Measurements from ENCODE around the gene KRTAP10-5.

Gene KRTAP10-5

DNA sequence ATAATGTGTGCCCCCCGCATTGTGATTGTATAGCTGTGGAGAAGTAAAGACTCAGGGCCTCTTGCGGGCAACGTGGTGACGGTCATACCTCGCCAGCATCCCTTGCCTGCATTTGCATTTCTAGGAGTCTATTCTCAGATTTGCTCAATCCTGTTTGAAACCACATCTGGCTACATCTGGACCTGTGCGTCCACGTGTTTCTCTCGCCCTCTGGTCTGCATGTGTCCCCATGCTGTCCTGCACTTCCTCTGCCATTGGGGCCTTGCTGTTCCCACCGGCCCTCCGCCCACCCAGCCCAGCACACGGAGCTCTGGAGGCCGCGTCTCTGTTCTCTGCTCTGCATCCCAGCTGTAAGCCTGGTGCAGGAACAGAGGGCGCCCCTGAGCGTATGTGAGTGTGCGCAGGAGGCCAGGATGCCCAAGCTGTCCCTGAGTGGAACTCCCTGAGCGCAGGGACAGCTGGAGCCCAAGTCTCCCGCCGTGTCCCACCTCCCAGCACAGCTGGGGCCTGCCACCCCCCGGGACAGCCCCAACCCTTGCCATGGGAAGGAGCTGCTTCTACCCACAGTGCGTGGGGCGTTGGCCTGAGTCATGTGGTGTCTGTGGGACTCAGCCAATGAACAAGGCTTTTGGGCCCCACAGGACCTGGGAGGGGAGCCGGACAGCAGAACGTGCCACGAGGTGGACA, 30.7 kb downstream of the KRTAP10-5 start:
- no peak for DNase-seq (ENCODE audit: low read depth in 2 of 2)

- DNase-seq (ENCODE audit: low read depth in 2 of 2) = no peak
Observed at GRCh38 chr21:44548922-44549321, 31.5 kb downstream of the KRTAP10-5 start.

- DNase-seq (ENCODE audit: low read depth in 2 of 2) = no peak
Observed at GRCh38 chr21:44548381-44548780, 32.0 kb downstream of the KRTAP10-5 start.

DNA sequence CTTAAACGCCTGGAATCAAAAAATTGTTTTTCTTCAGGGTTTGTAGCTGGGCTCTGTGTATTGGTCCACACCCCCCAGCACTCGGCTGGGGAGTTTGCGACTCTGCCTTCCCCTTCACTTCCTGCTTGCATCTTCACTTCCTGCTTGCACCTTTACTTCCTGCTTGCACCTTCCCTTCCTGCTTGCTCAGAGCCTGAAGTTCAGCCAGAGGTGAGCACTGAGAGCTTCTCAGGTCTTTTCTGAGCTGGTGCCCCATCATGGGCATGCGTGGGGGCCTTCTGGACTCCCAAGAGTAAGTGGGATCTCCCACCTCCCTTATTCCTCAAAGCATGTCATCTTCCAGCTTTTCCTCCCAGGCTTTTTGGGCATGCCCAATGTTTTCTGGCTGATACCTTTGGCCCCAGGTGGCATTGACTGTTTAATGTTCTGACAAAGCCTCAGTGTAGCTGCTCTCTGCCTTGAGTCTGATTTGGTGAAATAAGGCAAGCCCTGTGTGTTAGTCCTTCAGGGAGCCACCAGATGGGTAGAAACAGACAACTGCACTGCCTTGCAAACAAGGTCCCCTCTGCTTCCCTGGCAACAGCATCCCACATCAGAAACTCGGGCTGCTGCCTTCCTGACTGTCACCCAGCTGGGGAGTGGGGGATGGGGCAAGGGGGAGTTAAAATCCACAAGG, 32.6 kb downstream of the KRTAP10-5 start:
- DNase-seq (ENCODE audit: low read depth in 2 of 2) = no peak

GRCh38 chr21:44544566-44544965, 35.8 kb downstream of the KRTAP10-5 start:
- no peak for DNase-seq (ENCODE audit: low read depth in 2 of 2)

DNA sequence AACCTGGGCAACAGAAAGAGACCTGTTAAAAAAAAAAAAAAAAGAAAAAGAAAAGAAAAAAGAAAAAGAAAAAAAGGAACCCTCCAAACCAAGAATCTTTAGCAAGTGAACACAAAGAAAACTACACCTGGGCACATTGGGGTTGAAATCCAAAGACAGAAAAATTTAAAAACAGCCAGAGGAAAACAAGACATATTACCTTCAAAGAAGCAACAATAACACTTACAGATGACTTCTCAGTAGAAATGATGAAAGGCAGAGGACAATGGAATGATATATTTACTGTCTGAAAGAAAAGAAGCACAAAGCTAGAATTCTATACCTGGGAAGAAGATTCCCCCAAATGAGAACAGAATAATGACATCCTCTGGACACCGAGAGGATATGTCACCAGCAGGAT, 37.7 kb downstream of the KRTAP10-5 start:
- no peak for DNase-seq (ENCODE audit: low read depth in 2 of 2)

DNA sequence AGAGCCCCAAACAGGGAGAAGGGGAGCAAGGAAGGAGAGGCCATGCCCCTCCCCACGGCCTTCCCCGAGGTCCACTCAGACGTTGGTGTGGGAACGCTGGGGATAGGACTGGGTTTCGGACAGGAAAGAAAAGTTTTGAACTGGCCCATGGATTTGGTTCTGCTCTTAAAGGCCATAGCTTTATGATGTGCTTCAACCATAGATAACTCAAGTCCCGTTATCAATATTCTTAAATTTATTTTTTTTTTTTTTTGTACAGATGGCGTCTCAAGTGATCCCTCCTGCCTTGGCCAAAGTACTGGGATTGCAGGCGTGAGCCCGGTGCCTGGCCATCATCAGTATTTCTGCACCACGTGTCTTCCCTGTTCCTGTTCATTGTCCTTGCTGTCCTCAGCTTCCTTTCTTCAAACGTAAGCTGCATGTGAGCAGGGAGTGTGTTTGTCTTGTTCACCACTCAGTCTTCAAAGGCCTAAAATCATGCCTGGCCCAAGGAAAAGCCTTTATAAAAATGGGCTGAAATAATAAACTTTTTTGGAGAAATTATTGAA, 39.6 kb downstream of the KRTAP10-5 start:
- no peak for DNase-seq (ENCODE audit: low read depth in 2 of 2)

- no peak for DNase-seq (ENCODE audit: low read depth in 2 of 2)
Observed at GRCh38 chr21:44539991-44540666, 40.3 kb downstream of the KRTAP10-5 start, which contains the start of gene KRTAP10-1. Gene KRTAP10-1, minus strand, starts transcription at chr21:44540195. Its CDS starts 45 bp downstream, at chr21:44540150.

- DNase-seq (ENCODE audit: low read depth in 2 of 2) = no peak
Observed at GRCh38 chr21:44539046-44539445, 41.4 kb downstream of the KRTAP10-5 start.

DNA sequence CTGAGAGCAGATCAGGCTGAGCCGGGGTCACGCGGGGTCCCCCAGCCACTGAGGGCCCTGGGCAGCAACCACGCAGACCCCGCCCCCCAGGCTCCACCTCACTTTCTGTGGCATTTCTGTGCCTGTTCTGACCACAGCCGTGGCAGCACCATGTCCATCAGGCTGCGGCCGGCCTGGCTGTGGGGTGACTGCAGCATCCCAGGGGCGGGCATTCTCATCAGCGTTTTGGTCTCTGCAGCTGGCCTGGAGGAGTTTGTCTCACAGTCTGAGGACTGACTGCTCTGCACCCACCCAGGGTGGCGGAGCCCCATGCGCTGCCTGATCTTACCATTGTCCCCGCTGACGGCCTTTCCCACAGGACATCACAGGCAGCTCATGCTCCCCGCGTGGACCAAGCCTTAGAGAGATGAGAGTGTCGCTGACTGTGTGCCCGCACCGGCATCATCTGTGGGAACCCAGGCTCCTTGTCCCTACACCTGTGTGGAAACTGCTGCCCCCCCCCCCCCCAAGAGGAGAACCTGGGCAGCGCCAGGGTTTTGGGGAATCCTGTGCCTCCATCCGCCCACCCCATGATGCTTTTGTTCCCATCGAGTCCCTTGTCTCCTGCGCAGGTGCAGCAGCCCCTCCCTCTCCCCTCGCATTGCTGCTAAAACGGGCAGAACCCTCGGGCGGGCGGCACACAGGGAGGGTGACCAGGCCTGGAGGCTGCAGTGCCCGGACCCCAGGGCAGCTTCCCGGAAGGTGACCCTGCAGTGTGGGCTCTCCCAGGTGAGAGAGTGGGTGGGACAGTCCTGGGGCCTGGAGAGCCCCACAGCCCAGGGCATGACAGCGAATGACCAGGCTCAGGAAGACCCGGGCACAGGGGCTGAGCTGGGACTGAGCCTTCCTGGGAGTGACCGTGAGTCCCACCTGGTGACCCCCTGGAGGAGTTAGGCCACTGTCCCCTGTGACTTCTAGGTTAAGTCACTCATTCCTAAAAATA, 42.2 kb downstream of the KRTAP10-5 start:
- DNase-seq (ENCODE audit: low read depth in 2 of 2) = no peak

GRCh38 chr21:44535963-44536362, 44.4 kb downstream of the KRTAP10-5 start:
- no peak for DNase-seq (ENCODE audit: low read depth in 2 of 2)

DNA sequence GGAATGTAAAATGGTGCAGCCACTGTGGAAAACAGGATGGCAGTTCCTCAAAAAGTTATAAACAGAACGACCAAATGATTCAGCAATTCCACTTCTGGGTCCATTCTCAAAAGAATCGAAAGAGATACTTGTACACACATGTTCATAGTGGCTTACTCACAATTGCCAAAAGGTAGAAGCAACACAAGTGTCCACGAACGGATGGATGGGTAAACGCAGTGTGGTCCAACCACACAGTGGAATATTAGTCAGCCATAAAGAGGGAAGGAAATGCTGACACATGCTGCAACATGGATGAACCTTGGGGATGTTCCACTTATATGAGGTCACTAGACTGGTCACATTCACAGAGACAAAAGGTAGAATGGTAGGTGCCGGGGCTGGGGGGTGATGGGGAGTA, 45.7 kb downstream of the KRTAP10-5 start:
- DNase-seq (ENCODE audit: low read depth in 2 of 2) = no peak

- DNase-seq (ENCODE audit: low read depth in 2 of 2) = no peak
Observed at GRCh38 chr21:44533891-44534627, 46.3 kb downstream of the KRTAP10-5 start.

GRCh38 chr21:44533121-44533890, 47.1 kb downstream of the KRTAP10-5 start:
- DNase-seq (ENCODE audit: low read depth in 2 of 2) = no peak

DNA sequence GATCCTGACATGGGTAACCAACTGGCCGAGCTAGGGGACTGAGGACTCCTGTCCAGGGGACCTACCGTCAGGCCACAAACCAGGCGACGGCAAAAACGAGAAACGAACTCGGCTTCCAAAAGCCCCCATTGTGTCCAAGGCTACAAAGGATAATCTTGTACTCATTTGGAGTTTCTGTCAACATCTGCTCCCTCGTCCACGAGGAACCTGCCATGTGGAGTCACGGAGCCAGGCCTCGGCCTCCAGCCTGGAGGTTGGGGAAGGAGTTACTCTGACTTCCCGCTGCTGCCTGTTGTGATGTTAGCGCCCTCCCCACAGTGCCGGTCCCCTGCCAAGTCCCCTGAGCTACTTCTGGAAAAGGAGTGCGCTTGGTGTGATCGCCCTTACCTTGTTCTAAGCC, 47.7 kb downstream of the KRTAP10-5 start:
- DNase-seq (ENCODE audit: low read depth in 2 of 2) = no peak

DNA sequence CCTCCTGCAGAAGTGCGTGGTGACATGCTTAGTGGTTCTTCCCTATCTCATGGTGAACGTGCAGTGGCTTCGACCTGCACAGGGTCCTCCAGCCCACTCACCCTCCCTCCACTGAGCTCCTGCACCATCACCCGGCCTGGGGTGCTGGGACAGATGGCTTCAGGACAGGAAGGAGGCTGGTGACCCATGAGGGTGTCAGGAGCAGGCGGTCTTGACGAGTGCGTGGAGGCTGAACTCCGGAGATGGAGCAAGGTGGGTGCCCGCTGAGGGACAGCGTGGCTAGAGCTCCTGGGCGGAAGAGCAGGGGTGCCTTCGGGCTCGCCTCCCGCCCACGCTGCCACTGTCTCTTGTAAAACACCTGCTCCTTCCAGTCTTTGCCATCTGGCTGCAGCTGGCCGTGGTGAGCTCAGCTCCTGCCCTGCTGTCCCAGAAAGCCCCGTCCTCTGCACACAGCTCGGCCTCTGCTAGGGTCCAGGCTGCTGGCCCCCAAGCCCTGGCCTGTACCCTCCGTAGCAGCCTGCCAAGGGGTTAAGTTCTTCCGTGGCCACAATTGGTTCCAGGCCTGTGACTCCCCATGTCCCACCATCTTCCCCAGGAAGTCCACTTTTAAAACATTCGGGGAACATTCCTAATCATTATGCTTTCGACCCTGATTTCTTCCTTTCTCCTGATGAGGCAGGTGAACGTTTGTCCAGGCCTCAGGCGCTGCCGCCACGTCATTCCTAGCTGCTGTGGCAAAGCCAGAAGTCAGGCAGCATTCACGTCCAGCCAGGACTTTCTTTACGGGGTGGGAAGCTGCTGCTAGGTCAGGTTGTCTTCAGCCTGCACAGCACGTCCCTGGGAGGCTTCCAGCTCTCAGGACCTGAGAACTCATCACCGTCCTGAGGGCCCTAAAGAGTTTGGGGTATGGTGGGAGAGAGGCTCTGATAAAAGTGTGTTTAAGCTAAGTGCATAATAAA, 48.5 kb downstream of the KRTAP10-5 start:
- DNase-seq (ENCODE audit: low read depth in 2 of 2) = no peak

GRCh38 chr21:44530903-44531605, 49.4 kb downstream of the KRTAP10-5 start:
- DNase-seq (ENCODE audit: low read depth in 2 of 2) = no peak
